ENCODE results near the gene MRPS12.

The MRPS12 gene

DNA sequence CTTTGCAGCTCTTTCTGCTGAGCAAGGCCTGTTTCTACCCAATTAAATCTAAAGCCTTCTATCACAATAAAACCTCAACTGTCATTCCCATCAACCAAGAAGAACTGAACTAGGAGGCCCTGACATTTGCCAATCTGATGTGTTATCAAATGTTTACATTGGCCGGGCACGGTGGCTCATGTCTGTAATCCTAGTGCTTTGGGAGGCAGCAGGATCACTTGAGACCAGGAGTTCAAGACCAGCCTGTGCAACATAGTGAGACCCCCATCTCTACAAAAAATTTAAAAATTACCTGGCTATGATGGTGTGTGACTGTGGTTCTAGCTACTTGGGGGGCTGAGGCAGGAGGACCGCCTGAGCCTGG, 47.6 kb downstream of the MRPS12 start:
- no peak for DNase-seq

- peak; percentile 58 for DNase-seq
Observed at GRCh38 chr19:38979812-38980211, 49.1 kb downstream of the MRPS12 start.

DNA sequence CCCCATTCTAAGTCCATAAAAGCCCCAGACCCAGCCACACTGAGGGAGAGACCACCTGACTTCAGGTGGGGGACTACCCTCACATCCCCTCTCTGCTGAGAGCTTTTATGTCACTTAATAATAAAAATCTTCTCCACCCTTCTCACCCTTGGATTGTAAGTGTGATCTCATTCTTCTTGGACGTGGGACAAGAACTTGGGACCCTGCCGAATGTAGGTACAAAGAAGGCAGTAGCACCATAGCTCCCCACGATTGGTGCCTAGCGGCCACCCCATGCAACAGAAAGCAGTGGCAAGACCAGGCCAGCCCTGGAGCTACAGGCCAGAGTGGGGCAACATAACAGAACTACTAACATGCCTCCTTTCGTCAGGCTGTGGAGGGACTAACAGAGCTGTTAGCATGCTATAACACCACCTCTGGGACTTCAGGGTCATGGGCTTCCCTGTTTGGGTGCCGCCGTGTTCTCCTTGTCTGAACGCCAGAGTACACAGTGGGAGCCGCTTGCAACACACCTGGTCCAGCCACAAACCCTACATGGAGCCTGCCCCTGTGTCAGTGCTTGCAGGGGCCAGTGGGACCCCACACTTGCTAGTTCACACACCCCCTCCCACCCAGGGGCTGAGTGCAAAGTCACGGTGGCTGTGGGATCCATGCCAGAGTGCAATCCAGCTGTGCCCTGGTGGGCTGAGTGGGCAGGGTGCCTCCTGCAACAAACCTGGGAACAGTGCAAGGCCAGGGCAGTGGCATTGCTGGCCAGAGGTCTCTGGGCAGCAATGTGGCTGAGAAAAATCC, 50.0 kb downstream of the MRPS12 start:
- no peak for DNase-seq
